GM10847 (cell line): ENCODE data around the gene ZNF557.

Source experiments
- POLR2A ChIP-seq: IDR thresholded peaks from 2 replicates; pipeline ENCODE4 v1.6.1; 2011; ENCODE audit not compliant: insufficient read length; ENCODE audit errors: extremely low read depth

The ZNF557 gene

GRCh38 chr19:7119582-7119981 is 50.1 kb downstream of the ZNF557 start:
- no peak for TF ChIP-seq POLR2A

- no peak for TF ChIP-seq POLR2A
These were observed 51.0 kb downstream of the ZNF557 start for GRCh38 chr19:7120499-7120898.

- TF ChIP-seq POLR2A: no peak
These were observed 53.2 kb downstream of the ZNF557 start for GRCh38 chr19:7122701-7123100.

- TF ChIP-seq POLR2A: no peak
These were observed 55.3 kb downstream of the ZNF557 start for GRCh38 chr19:7124782-7125181.

- no peak for TF ChIP-seq POLR2A
These were observed 55.7 kb downstream of the ZNF557 start for GRCh38 chr19:7125221-7125620.

- no peak for TF ChIP-seq POLR2A
These were observed 56.6 kb downstream of the ZNF557 start for GRCh38 chr19:7126132-7126531.

- no peak for TF ChIP-seq POLR2A
These were observed 60.5 kb downstream of the ZNF557 start for GRCh38 chr19:7130043-7130442.

GRCh38 chr19:7132054-7132453 is 62.6 kb downstream of the ZNF557 start:
- TF ChIP-seq POLR2A: no peak

GRCh38 chr19:7137120-7137519 is 67.6 kb downstream of the ZNF557 start:
- TF ChIP-seq POLR2A: no peak
